ENCODE results near the gene SPOCK1. TPM values are rescaled to one million over a fixed set of nuclear protein-coding genes. Genes with fewer than 3 reads are reported as not detected.

The SPOCK1 gene
- total RNA-seq, 1 experiment from 2014 or later: 4.0 TPM

DNA sequence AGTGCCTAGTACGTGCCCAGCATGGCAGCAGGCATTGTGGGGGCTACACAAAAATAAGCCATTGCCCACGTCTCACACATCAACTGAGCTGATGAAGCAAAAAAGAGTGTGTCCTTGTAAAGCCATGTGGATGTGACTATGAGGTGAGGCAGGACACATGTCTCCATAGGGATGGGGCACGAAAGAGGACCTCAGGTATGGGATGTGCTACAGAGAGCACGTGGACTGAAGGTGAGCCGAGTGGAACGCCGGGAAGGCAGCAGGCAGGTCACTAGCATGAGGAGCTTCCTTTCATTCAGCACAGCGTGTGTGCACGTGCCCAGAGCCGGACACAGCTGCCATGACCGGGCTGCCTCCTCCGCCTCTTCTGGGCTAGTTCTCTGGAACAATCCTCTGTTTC lies 429.8 kb downstream of the SPOCK1 start:
- intact Hi-C loops (cut with micrococcal nuclease; ENCODE audit: unreplicated experiment): no loop called here
- no peak for DNase-seq (ENCODE audit: low spot score)
- Histone ChIP-seq H3K9me3 (ENCODE audit: low read depth, low read length, poor library complexity, severe bottlenecking) (no peaks in the 10 kb centered on the region), H3K4me1 (ENCODE audit: insufficient read depth, low read length, poor library complexity, severe bottlenecking) (no peaks in the 10 kb centered on the region), H3K4me3 (ENCODE audit: low read depth, low read length, poor library complexity, severe bottlenecking) (no peak overlapping the region), H3K27ac (ENCODE audit: low read depth, low read length, poor library complexity, severe bottlenecking) (no peak overlapping the region), H3K27me3 (replicated peaks; ENCODE audit: insufficient read depth, low read depth, low read length, poor library complexity) (no peaks in the 10 kb centered on the region), H3K36me3 (ENCODE audit: insufficient read depth, low read length, poor library complexity, severe bottlenecking) (no peaks in the 10 kb centered on the region)
- CTCF ChIA-PET: no interaction called here
- TF ChIP-seq EZH2 (IDR thresholded peaks at IDR 0.05; ENCODE audit: borderline replicate concordance, low read depth, low read length, poor library complexity, severe bottlenecking): no peak
- TF ChIP-seq, protein P1, sequence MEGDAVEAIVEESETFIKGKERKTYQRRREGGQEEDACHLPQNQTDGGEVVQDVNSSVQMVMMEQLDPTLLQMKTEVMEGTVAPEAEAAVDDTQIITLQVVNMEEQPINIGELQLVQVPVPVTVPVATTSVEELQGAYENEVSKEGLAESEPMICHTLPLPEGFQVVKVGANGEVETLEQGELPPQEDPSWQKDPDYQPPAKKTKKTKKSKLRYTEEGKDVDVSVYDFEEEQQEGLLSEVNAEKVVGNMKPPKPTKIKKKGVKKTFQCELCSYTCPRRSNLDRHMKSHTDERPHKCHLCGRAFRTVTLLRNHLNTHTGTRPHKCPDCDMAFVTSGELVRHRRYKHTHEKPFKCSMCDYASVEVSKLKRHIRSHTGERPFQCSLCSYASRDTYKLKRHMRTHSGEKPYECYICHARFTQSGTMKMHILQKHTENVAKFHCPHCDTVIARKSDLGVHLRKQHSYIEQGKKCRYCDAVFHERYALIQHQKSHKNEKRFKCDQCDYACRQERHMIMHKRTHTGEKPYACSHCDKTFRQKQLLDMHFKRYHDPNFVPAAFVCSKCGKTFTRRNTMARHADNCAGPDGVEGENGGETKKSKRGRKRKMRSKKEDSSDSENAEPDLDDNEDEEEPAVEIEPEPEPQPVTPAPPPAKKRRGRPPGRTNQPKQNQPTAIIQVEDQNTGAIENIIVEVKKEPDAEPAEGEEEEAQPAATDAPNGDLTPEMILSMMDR (conservative IDR thresholded peaks at IDR 0.05; ENCODE audit: low read depth, low read length): no peak
- BruUV-seq (replicated peaks): no TSS peak
- POLR2A ChIA-PET (ENCODE audit: low non-redundant PET): no interaction called here

- DNase-seq (ENCODE audit: low spot score): no peak
- ChIA-PET POLR2A (ENCODE audit: low non-redundant PET) (no interaction called here), CTCF (no interaction called here)
- no peak for TF ChIP-seq EZH2 (IDR thresholded peaks at IDR 0.05; ENCODE audit: borderline replicate concordance, low read depth, low read length, poor library complexity, severe bottlenecking)
- TF ChIP-seq, protein P1 (conservative IDR thresholded peaks at IDR 0.05; ENCODE audit: low read depth, low read length): no peak
- Histone ChIP-seq H3K4me1 (ENCODE audit: insufficient read depth, low read length, poor library complexity, severe bottlenecking) (no peaks in the 10 kb centered on the region), H3K27ac (ENCODE audit: low read depth, low read length, poor library complexity, severe bottlenecking) (no peak overlapping the region), H3K4me3 (ENCODE audit: low read depth, low read length, poor library complexity, severe bottlenecking) (no peak overlapping the region), H3K9me3 (ENCODE audit: low read depth, low read length, poor library complexity, severe bottlenecking) (no peaks in the 10 kb centered on the region), H3K27me3 (replicated peaks; ENCODE audit: insufficient read depth, low read depth, low read length, poor library complexity) (peaks cover 4% of the 10 kb centered on the region), H3K36me3 (ENCODE audit: insufficient read depth, low read length, poor library complexity, severe bottlenecking) (no peaks in the 10 kb centered on the region)
- BruUV-seq (replicated peaks): no TSS peak
- intact Hi-C loops (cut with micrococcal nuclease; ENCODE audit: unreplicated experiment): no loop called here
Measured at GRCh38 chr5:137061382-137061781, 437.7 kb downstream of the SPOCK1 start.

- Histone ChIP-seq H3K27me3 (replicated peaks; ENCODE audit: insufficient read depth, low read depth, low read length, poor library complexity) (peaks cover 9% of the 10 kb centered on the region), H3K36me3 (ENCODE audit: insufficient read depth, low read length, poor library complexity, severe bottlenecking) (no peaks in the 10 kb centered on the region), H3K9me3 (ENCODE audit: low read depth, low read length, poor library complexity, severe bottlenecking) (no peaks in the 10 kb centered on the region), H3K27ac (ENCODE audit: low read depth, low read length, poor library complexity, severe bottlenecking) (no peak overlapping the region), H3K4me3 (ENCODE audit: low read depth, low read length, poor library complexity, severe bottlenecking) (no peak overlapping the region), H3K4me1 (ENCODE audit: insufficient read depth, low read length, poor library complexity, severe bottlenecking) (no peaks in the 10 kb centered on the region)
- TF ChIP-seq, protein P1 (conservative IDR thresholded peaks at IDR 0.05; ENCODE audit: low read depth, low read length): no peak
- TF ChIP-seq EZH2 (IDR thresholded peaks at IDR 0.05; ENCODE audit: borderline replicate concordance, low read depth, low read length, poor library complexity, severe bottlenecking): no peak
- ChIA-PET POLR2A (ENCODE audit: low non-redundant PET) (no interaction called here), CTCF (no interaction called here)
- no TSS peak for BruUV-seq (replicated peaks)
- no peak for DNase-seq (ENCODE audit: low spot score)
- intact Hi-C loops (cut with micrococcal nuclease; ENCODE audit: unreplicated experiment): no loop called here
Measured at GRCh38 chr5:137058089-137058488, 441.0 kb downstream of the SPOCK1 start.

All from A673 (cell line).